Right atrium auricular region (tissue), 2 donors: ENCODE data around the gene ELAC2. TPM values are rescaled to one million over a fixed set of nuclear protein-coding genes. Genes with fewer than 3 reads are reported as not detected.
"Not testable (repeated sequence)": the region's sequence is repeated elsewhere in the genome, so short reads cannot be mapped to it uniquely, and the experiment has no call there.

ENCODE experiments used
- DNase-seq: peaks from one replicate; pipeline ENCODE4 v3.0.0-alpha.2; 2019; ENCODE audit warnings: low spot score
- H3K27ac ChIP-seq, 2 donors: fragments of 200-600 bp; sonication (generic); 1 replicate in 1 of 2; 2 replicates in 1 of 2; pipeline ENCODE4 v1.5.1; 2016 to 2019
- H3K27me3 ChIP-seq, 2 donors: fragments of 200-600 bp; sonication (generic); one replicate each; pipeline versions ENCODE4 v1.5.1 to v1.6.0; 2017 to 2019
- H3K36me3 ChIP-seq: fragments of 200-600 bp; sonication (generic); one replicate; pipeline ENCODE4 v1.5.1; 2016
- H3K4me1 ChIP-seq, 2 donors: fragments of 200-600 bp; sonication (generic); one replicate each; pipeline versions ENCODE4 v1.5.1 to v1.6.0; 2017 to 2019
- H3K4me3 ChIP-seq, 2 donors: fragments of 200-600 bp; sonication (generic); 1 replicate in 1 of 2; 2 replicates in 1 of 2; pipeline ENCODE4 v1.5.1; 2017 to 2019; ENCODE audit warnings: mild to moderate bottlenecking in 1 of 2, moderate library complexity in 1 of 2
- H3K9me3 ChIP-seq, 2 donors: fragments of 200-600 bp; sonication (generic); one replicate each; pipeline ENCODE4 v1.5.1; 2019
- CTCF ChIP-seq, 2 donors: fragments of 200-600 bp; sonication (generic); IDR thresholded peaks; one replicate each; pipeline ENCODE4 v1.5.1; 2019; ENCODE audit warnings: antibody characterized with exemption in 2 of 2
- total RNA-seq, 2 donors: library from RNA; depleted of rRNA; stranded (reverse); fragments of >200 nt; gene quantifications; one replicate each; pipeline ENCODE4 v1.1.0, GENCODE V29; 2016

The ELAC2 gene
- total RNA-seq, 2 donors from 2014 or later, result 40.1 to 55.2 TPM

GRCh38 chr17:12979826-12980500, 37.9 kb downstream of the ELAC2 start:
- H3K4me3 ChIP-seq, result no peak overlapping the region

GRCh38 chr17:12979246-12979645, 38.6 kb downstream of the ELAC2 start:
- DNase-seq, result no peak
- no peak for TF ChIP-seq CTCF (IDR thresholded peaks at IDR 0.05)
- H3K4me1 ChIP-seq, result peaks cover 0 to 11% of the 10 kb centered on the region in 2 donors

More at GRCh38 chr17:12979826-12980500, 37.9 kb downstream of the ELAC2 start:
- DNase-seq, result no peak
- H3K27ac ChIP-seq, result no peak overlapping the region
- H3K36me3 ChIP-seq, result no peaks in the 10 kb centered on the region
- H3K27me3 ChIP-seq, result no peaks in the 10 kb centered on the region
- TF ChIP-seq CTCF (IDR thresholded peaks at IDR 0.05), result no peak
- H3K4me1 ChIP-seq, result peaks cover 0 to 12% of the 10 kb centered on the region in 2 donors
- H3K9me3 ChIP-seq, result no peaks in the 10 kb centered on the region

GRCh38 chr17:12978787-12979186, 39.0 kb downstream of the ELAC2 start:
- not testable (repeated sequence) for H3K36me3 ChIP-seq, H3K27me3 ChIP-seq, H3K4me3 ChIP-seq, H3K9me3 ChIP-seq, DNase-seq, H3K27ac ChIP-seq
- peaks cover 0 to 11% of the 10 kb centered on the region in 2 donors for H3K4me1 ChIP-seq

More at GRCh38 chr17:12979246-12979645, 38.6 kb downstream of the ELAC2 start:
- Histone ChIP-seq H3K27me3 (no peaks in the 10 kb centered on the region), H3K36me3 (no peaks in the 10 kb centered on the region), H3K4me3 (no peak overlapping the region), H3K27ac (no peak overlapping the region), H3K9me3 (no peaks in the 10 kb centered on the region)

- Histone ChIP-seq H3K9me3 (no peaks in the 10 kb centered on the region), H3K36me3 (no peaks in the 10 kb centered on the region), H3K4me3 (no peak overlapping the region), H3K27me3 (no peaks in the 10 kb centered on the region), H3K27ac (no peak overlapping the region), H3K4me1 (peaks cover 0 to 15% of the 10 kb centered on the region in 2 donors)
- no peak for DNase-seq
- no peak for TF ChIP-seq CTCF (IDR thresholded peaks at IDR 0.05)
Observed at GRCh38 chr17:12977008-12977751, 40.6 kb downstream of the ELAC2 start.

GRCh38 chr17:12974005-12974531, 43.8 kb downstream of the ELAC2 start:
- Histone ChIP-seq H3K36me3 (no peaks in the 10 kb centered on the region), H3K27ac (peak overlapping the region; percentile 45 to 71), H3K9me3 (no peaks in the 10 kb centered on the region), H3K4me1 (peaks cover 0 to 15% of the 10 kb centered on the region in 2 donors), H3K4me3 (peak overlapping the region; percentile 28 to 53), H3K27me3 (no peaks in the 10 kb centered on the region)
- no peak for TF ChIP-seq CTCF (IDR thresholded peaks at IDR 0.05)
- DNase-seq, result no peak

- TF ChIP-seq CTCF (IDR thresholded peaks at IDR 0.05), result no peak
- Histone ChIP-seq H3K27me3 (no peaks in the 10 kb centered on the region), H3K4me1 (peaks cover 0 to 15% of the 10 kb centered on the region in 2 donors), H3K9me3 (no peaks in the 10 kb centered on the region), H3K4me3 (peak overlapping the region; percentile 28 to 53), H3K27ac (peak overlapping the region; percentile 45 to 71), H3K36me3 (no peaks in the 10 kb centered on the region)
- DNase-seq, result no peak
Observed at GRCh38 chr17:12973496-12974004, 44.3 kb downstream of the ELAC2 start.
